Body of pancreas (tissue), 4 donors: ENCODE measurements around the gene IL16.

Experiments used
- POLR2A ChIP-seq, 3 donors: fragments of 450-650 bp; IDR thresholded peaks; one replicate each; pipeline ENCODE4 v1.6.1; 2016; ENCODE audit warnings: antibody characterized with exemption in 3 of 3, mild to moderate bottlenecking in 2 of 3
- TF ChIP-seq, protein P1 (sequence below), 7 experiments: fragments of 450-650 bp in 4 of 7; fragments of 200-600 bp in 3 of 7; sonication (generic) in 3 of 7; IDR thresholded peaks; one replicate each; pipeline ENCODE4 v1.5.1; 2016 to 2019; ENCODE audit warnings: antibody characterized with exemption in 7 of 7

DNA sequence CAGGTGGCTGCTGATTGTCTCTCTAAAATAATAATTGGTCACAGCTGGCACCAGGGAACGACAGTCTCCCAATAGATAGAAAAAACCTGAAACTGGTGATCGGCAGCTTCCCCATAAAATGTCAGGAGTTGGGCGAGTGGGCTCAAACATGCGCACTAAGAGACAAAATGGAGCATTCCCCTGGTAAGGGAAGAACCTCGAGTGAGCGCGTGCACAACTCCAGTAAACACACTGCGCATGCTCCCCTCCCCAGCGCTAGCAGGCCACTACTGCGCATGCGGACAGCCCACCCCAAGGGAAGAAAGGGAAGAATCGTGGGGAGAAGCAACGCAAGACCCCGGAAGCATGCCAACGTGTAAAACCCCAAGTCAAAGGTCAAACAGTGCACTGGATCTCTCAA, 134.9 kb downstream of the IL16 start:
- TF ChIP-seq, protein P1, sequence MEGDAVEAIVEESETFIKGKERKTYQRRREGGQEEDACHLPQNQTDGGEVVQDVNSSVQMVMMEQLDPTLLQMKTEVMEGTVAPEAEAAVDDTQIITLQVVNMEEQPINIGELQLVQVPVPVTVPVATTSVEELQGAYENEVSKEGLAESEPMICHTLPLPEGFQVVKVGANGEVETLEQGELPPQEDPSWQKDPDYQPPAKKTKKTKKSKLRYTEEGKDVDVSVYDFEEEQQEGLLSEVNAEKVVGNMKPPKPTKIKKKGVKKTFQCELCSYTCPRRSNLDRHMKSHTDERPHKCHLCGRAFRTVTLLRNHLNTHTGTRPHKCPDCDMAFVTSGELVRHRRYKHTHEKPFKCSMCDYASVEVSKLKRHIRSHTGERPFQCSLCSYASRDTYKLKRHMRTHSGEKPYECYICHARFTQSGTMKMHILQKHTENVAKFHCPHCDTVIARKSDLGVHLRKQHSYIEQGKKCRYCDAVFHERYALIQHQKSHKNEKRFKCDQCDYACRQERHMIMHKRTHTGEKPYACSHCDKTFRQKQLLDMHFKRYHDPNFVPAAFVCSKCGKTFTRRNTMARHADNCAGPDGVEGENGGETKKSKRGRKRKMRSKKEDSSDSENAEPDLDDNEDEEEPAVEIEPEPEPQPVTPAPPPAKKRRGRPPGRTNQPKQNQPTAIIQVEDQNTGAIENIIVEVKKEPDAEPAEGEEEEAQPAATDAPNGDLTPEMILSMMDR (IDR thresholded peaks at IDR 0.05): no peak
- TF ChIP-seq POLR2A (IDR thresholded peaks at IDR 0.05): no peak
